H1 (cell line): Measurements from ENCODE around the gene IL10. TPM values are rescaled to one million over a fixed set of nuclear protein-coding genes. Genes with fewer than 3 reads are reported as not detected.

ENCODE experiments used
- CTCF ChIA-PET: fragments of 300-600 bp; sonication (Branson Sonifier 250); formaldehyde crosslinking; loops from one replicate; lab custom pipeline; 2021; ENCODE audit not compliant: partially characterized antibody; lab: Charles Lee
- POLR2A ChIA-PET: fragments of 300-600 bp; sonication (Branson Sonifier 250); formaldehyde crosslinking; loops from one replicate; lab custom pipeline; 2021; ENCODE audit warnings: inconsistent platforms; ENCODE audit not compliant: partially characterized antibody; lab: Charles Lee
- DNase-seq, 2 experiments: peaks; one replicate each; pipeline versions ENCODE4 v3.0.0 to v3.0.0-alpha.2; 2010 to 2022; ENCODE audit warnings: low spot score in 2 of 2, low read depth in 1 of 2, mixed read lengths in 1 of 2
- FAIRE-seq: peaks from 2 replicates; lab custom pipeline; 2011; peaks lifted over from hg19 to GRCh38; lab: Jason Lieb, UNC
- H2AFZ ChIP-seq: 2 replicates; pipeline ENCODE4 v1.8.1; 2012; ENCODE audit warnings: low read length, inconsistent platforms
- H2AK5ac ChIP-seq: 2 replicates; pipeline ENCODE4 v1.6.1; 2013; ENCODE audit warnings: low read depth, low read length
- H2BK120ac ChIP-seq: replicated peaks from 2 replicates; pipeline ENCODE3; 2013; ENCODE audit warnings: low read depth, low read length, inconsistent platforms
- H2BK12ac ChIP-seq: 2 replicates; pipeline ENCODE4 v1.6.1; 2013; ENCODE audit warnings: low read depth, low read length
- H2BK15ac ChIP-seq: 2 replicates; pipeline ENCODE4 v1.6.1; 2013; ENCODE audit warnings: low read length
- H2BK20ac ChIP-seq: 2 replicates; pipeline ENCODE4 v1.6.1; 2013; ENCODE audit warnings: low read length
- H2BK5ac ChIP-seq: 2 replicates; pipeline ENCODE4 v1.6.1; 2013; ENCODE audit warnings: low read depth, low read length
- H3K14ac ChIP-seq: 2 replicates; pipeline ENCODE4 v1.6.1; 2013; ENCODE audit warnings: inconsistent platforms; ENCODE audit not compliant: insufficient read length
- H3K18ac ChIP-seq: 2 replicates; pipeline ENCODE4 v1.6.1; 2013; ENCODE audit warnings: low read length; ENCODE audit errors: extremely low read depth
- H3K23ac ChIP-seq: 2 replicates; pipeline ENCODE4 v1.6.1; 2013; ENCODE audit warnings: inconsistent platforms; ENCODE audit not compliant: insufficient read length
- H3K23me2 ChIP-seq: 2 replicates; pipeline ENCODE4 v1.6.1; 2013; ENCODE audit warnings: low read depth, low read length
- H3K27ac ChIP-seq: 2 replicates; pipeline ENCODE4 v1.6.1; 2011; ENCODE audit warnings: low read depth, low read length, inconsistent platforms
- H3K27me3 ChIP-seq, 4 experiments: replicated peaks in 1 of 4; 1 replicate in 1 of 4; 2 replicates in 3 of 4; pipeline versions ENCODE4 v1.6.1 to v1.8.1; 2011 to 2013; ENCODE audit warnings: low read length in 3 of 4, mild to moderate bottlenecking in 3 of 4, inconsistent platforms in 2 of 4, mixed read lengths in 2 of 4, moderate library complexity in 1 of 4; ENCODE audit not compliant: control insufficient read depth in 3 of 4, insufficient read depth in 3 of 4; ENCODE audit errors: extremely low read depth in 1 of 4
- H3K36me3 ChIP-seq, 4 experiments: 2 replicates each; pipeline versions ENCODE4 v1.6.1 to v1.8.1; 2011 to 2013; ENCODE audit warnings: mild to moderate bottlenecking in 4 of 4, low read length in 3 of 4, moderate library complexity in 2 of 4, control low read depth in 1 of 4, inconsistent platforms in 1 of 4; ENCODE audit not compliant: insufficient read depth in 4 of 4, control insufficient read depth in 2 of 4
- H3K4ac ChIP-seq: replicated peaks from 2 replicates; pipeline ENCODE3; 2013; ENCODE audit warnings: low read length, low read depth, mixed read lengths, inconsistent platforms; ENCODE audit not compliant: insufficient read length
- H3K4me1 ChIP-seq, 4 experiments: replicated peaks in 1 of 4; 1 replicate in 1 of 4; 2 replicates in 3 of 4; pipeline versions ENCODE4 v1.6.1 to v1.8.1; 2011 to 2013; ENCODE audit warnings: low read length in 3 of 4, inconsistent platforms in 2 of 4, mixed read lengths in 1 of 4; ENCODE audit not compliant: insufficient read depth in 4 of 4, control insufficient read depth in 3 of 4
- H3K4me2 ChIP-seq, 2 experiments: 2 replicates each; pipeline versions ENCODE4 v1.6.1 to v1.8.1; 2011 to 2013; ENCODE audit warnings: low read depth in 2 of 2, low read length in 2 of 2, control low read depth in 1 of 2, inconsistent platforms in 1 of 2, mild to moderate bottlenecking in 1 of 2; ENCODE audit not compliant: insufficient read depth in 1 of 2
- H3K4me3 ChIP-seq, 4 experiments: fragments of 200-600, 300-600 bp in 1 of 4; sonication (generic), shearing (Covaris generic), sonication (Bioruptor Twin) in 1 of 4; 2 replicates each; pipeline versions ENCODE4 v1.5.1 to v1.8.1; 2011 to 2016; ENCODE audit warnings: low read length in 4 of 4, low read depth in 3 of 4, control low read depth in 2 of 4, inconsistent platforms in 2 of 4, mild to moderate bottlenecking in 2 of 4, mixed read lengths in 1 of 4, moderate library complexity in 1 of 4; ENCODE audit not compliant: insufficient read depth in 2 of 4; ENCODE audit errors: extremely low read depth in 1 of 4
- H3K56ac ChIP-seq: replicated peaks from 2 replicates; pipeline ENCODE3; 2013; ENCODE audit warnings: low read depth, mild to moderate bottlenecking, mixed read lengths, low read length, inconsistent platforms; ENCODE audit not compliant: insufficient read length
- H3K79me1 ChIP-seq: 2 replicates; pipeline ENCODE4 v1.6.1; 2013; ENCODE audit warnings: low read depth, low read length, control low read depth
- H3K79me2 ChIP-seq, 2 experiments: 2 replicates each; pipeline versions ENCODE4 v1.6.1 to v1.8.1; 2012 to 2013; ENCODE audit warnings: low read length in 2 of 2, mild to moderate bottlenecking in 2 of 2, inconsistent platforms in 1 of 2; ENCODE audit not compliant: insufficient read depth in 2 of 2, control insufficient read depth in 1 of 2
- H3K9ac ChIP-seq, 4 experiments: replicated peaks in 1 of 4; 1 replicate in 1 of 4; 2 replicates in 3 of 4; pipeline versions ENCODE4 v1.6.1 to v1.8.1; 2011 to 2013; ENCODE audit warnings: low read depth in 3 of 4, low read length in 3 of 4, control low read depth in 2 of 4, mild to moderate bottlenecking in 2 of 4, moderate library complexity in 2 of 4, inconsistent platforms in 1 of 4; ENCODE audit errors: extremely low read depth in 1 of 4
- H3K9me3 ChIP-seq, 2 experiments: 2 replicates each; pipeline versions ENCODE4 v1.6.1 to v1.8.1; 2012 to 2013; ENCODE audit warnings: mild to moderate bottlenecking in 2 of 2, moderate library complexity in 2 of 2, control low read depth in 1 of 2, inconsistent platforms in 1 of 2, low read depth in 1 of 2, low read length in 1 of 2, mixed read lengths in 1 of 2; ENCODE audit not compliant: insufficient read depth in 2 of 2
- H4K20me1 ChIP-seq, 2 experiments: replicated peaks in 1 of 2; 2 replicates each; pipeline versions ENCODE3 to v1.8.1; 2011 to 2013; ENCODE audit warnings: inconsistent platforms in 2 of 2, low read length in 2 of 2, mild to moderate bottlenecking in 1 of 2; ENCODE audit not compliant: insufficient read depth in 2 of 2, control insufficient read depth in 1 of 2
- H4K5ac ChIP-seq: 2 replicates; pipeline ENCODE4 v1.6.1; 2013; ENCODE audit warnings: low read length, low read depth, mixed read lengths, inconsistent platforms; ENCODE audit not compliant: insufficient read length
- H4K8ac ChIP-seq: 2 replicates; pipeline ENCODE4 v1.8.0; 2013; ENCODE audit warnings: mild to moderate bottlenecking, moderate library complexity, low read length, inconsistent platforms; ENCODE audit not compliant: insufficient read depth; ENCODE audit errors: extremely low read depth
- H4K91ac ChIP-seq: replicated peaks from 2 replicates; pipeline ENCODE3; 2013; ENCODE audit warnings: low read length, mixed read lengths, inconsistent platforms; ENCODE audit not compliant: insufficient read length
- CBX5 ChIP-seq: fragments of 300-800, 300-1000 bp; sonication (generic); IDR thresholded peaks from 2 replicates; pipeline ENCODE4 v1.7.1; 2016; ENCODE audit warnings: antibody characterized with exemption, low read length, low read depth
- EGR1 ChIP-seq: IDR thresholded peaks from 2 replicates; pipeline ENCODE4 v1.6.1; 2011; ENCODE audit warnings: low read depth, low read length, borderline replicate concordance
- FOSL1 ChIP-seq: IDR thresholded peaks from 2 replicates; pipeline ENCODE4 v1.6.1; 2011; ENCODE audit warnings: mild to moderate bottlenecking, low read depth, low read length, moderate library complexity; ENCODE audit not compliant: insufficient read depth
- SIN3A ChIP-seq, 2 experiments: IDR thresholded peaks in 1 of 2; conservative IDR thresholded peaks in 1 of 2; 2 replicates each; pipeline ENCODE4 v1.6.1; 2011 to 2012; ENCODE audit warnings: low read length in 2 of 2, improper control_type of control experiment in 1 of 2, low read depth in 1 of 2, mild to moderate bottlenecking in 1 of 2
- TAF7 ChIP-seq: optimal IDR thresholded peaks from 2 replicates; pipeline ENCODE3; 2011; ENCODE audit warnings: low read depth, mild to moderate bottlenecking, inconsistent platforms, low read length, moderate library complexity, borderline replicate concordance
- TBP ChIP-seq: IDR thresholded peaks from 2 replicates; pipeline ENCODE4 v1.6.1; 2011; ENCODE audit warnings: low read depth, low read length, improper control_type of control experiment
- WGBS, 2 experiments: shearing (Covaris generic) in 1 of 2; methylation state at CpG; one replicate each; pipeline versions ENCODE4 v1.1.6 to v1.1.7; 2013 to 2015; ENCODE audit warnings: low lambda C conversion rate in 2 of 2, mixed read lengths in 2 of 2, inconsistent platforms in 1 of 2, low coverage in 1 of 2, missing lambda C conversion rate in 1 of 2; ENCODE audit not compliant: insufficient replicate concordance in 2 of 2, insufficient coverage in 1 of 2, insufficient read length in 1 of 2; ENCODE audit errors: extremely low coverage in 1 of 2, missing lambda C conversion rate in 1 of 2; 5-methylcytosine and 5-hydroxymethylcytosine counted together
- polyA plus RNA-seq, 7 experiments: library from polyadenylated mRNA; depleted of rRNA in 3 of 7; stranded (reverse) in 5 of 7; unstranded in 2 of 7; fragments of >200 nt in 5 of 7; fragments of 200-250 nt in 2 of 7; gene quantifications; 1 replicate in 5 of 7; 2 replicates in 1 of 7; 4 replicates in 1 of 7; pipeline versions ENCODE4 v1.2.1 to v1.2.3, GENCODE V29; 2011 to 2013; ENCODE audit warnings: missing spikeins in 2 of 7, mixed read lengths in 2 of 7
- total RNA-seq: library from RNA; stranded (reverse); fragmentation: NEBNext Ultra II Directional; extraction: Animal tissue kit (Norgen Biotek cat#: 25700); gene quantifications from 2 replicates; pipeline ENCODE4 v1.2.1, GENCODE V29; 2021

Gene IL10
- total and polyA plus RNA-seq, 2 of the 8 experiments (the other 6 are each of a cell fraction or from before 2014, with no cell fraction given) = not detected

DNA sequence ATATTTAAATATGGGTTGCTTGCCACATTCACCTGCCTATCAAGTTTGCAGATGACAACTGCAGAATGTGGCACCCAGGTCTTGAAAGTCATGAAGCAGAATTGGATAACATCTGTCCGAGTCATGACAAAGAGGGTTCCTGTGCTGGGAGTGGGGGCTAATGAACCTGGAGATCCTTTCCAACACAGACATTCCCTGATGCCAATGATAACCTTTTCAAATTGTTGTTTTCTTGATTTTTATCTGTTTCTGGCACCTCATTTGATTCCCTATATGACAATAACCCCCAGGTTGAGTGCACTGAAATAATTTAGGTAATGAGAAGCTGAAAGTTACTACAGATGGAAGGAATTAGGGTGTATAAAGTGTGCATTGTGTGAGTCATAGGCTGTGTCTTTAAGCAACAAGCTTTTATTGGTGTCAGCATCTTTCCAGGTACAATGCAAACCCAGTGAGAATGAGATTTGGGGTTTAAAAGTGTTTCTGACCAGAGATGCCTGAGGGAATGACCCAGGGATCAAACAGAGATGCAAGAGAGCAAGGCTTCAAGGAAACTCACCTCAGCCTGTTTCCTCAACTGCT is 32.0 kb upstream of the IL10 start:
- Histone ChIP-seq H4K5ac (no peak overlapping the region), H3K18ac (no peak overlapping the region), H4K91ac (no peak overlapping the region), H3K23ac (no peak overlapping the region), H2AK5ac (no peak overlapping the region), H2AFZ (no peak overlapping the region), H3K9me3 (no peaks in the 10 kb centered on the region), H2BK120ac (no peak overlapping the region), H2BK20ac (no peak overlapping the region), H3K4me2 (no peak overlapping the region), H3K79me1 (no peaks in the 10 kb centered on the region), H3K4ac (no peak overlapping the region), H3K27ac (no peak overlapping the region), H2BK15ac (no peak overlapping the region), H3K4me3 (no peak overlapping the region)
- ChIA-PET CTCF (interaction anchor here (1.0 to 5.0 kb wide), 18 partner anchors 9 to 325 kb away, joined by 3 to 29 read pairs (median 4); partner anchors contain the start of genes IL10 and IL19), POLR2A (no interaction called here)
- 87% methylated on average over 1 of the region's 1 CpG; no CpG with 5 or more reads in 1 of the 2 experiments for WGBS, 2 experiments
- FAIRE-seq = no peak
- TF ChIP-seq TAF7 (no peak), TBP (no peak), EGR1 (no peak), SIN3A (conservative IDR thresholded peaks at IDR 0.05 in 1 of 2, IDR thresholded peaks at IDR 0.05 in 1 of 2; ENCODE audit: low read depth in 1 of 2, low read length in 2 of 2) (no peak), CBX5 (no peak), FOSL1 (no peak)
- TF ChIP-seq, all 59 proteins: peak for 0
- no peak overlapping the region for H3K9ac ChIP-seq
- H3K23me2 ChIP-seq = no peaks in the 10 kb centered on the region
- no peaks in the 10 kb centered on the region for H3K36me3 ChIP-seq
- H2BK5ac ChIP-seq = no peak overlapping the region
- no peaks in the 10 kb centered on the region for H3K27me3 ChIP-seq
- H3K4me1 ChIP-seq = no peaks in the 10 kb centered on the region
- no peak for DNase-seq
- no peak overlapping the region for H2BK12ac ChIP-seq
- H3K79me2 ChIP-seq = no peaks in the 10 kb centered on the region
- no peaks in the 10 kb centered on the region for H4K20me1 ChIP-seq
- H3K56ac ChIP-seq = no peak overlapping the region
- no peak overlapping the region for H3K14ac ChIP-seq
- no peak overlapping the region for H4K8ac ChIP-seq
